Hepatocyte (in vitro differentiated cells): Measurements from ENCODE around the gene PTPRN2. TPM values are rescaled to one million over a fixed set of nuclear protein-coding genes. Genes with fewer than 3 reads are reported as not detected.
"Not testable (repeated sequence)": the region's sequence is repeated elsewhere in the genome, so short reads cannot be mapped to it uniquely, and the experiment has no call there.

Experiments
- DNase-seq: peaks from one replicate; pipeline ENCODE4 v3.0.0-alpha.2; 2016; ENCODE audit warnings: low spot score
- H2AFZ ChIP-seq: fragments of 200-600 bp; sonication (generic); 2 replicates; pipeline ENCODE4 v1.6.0; 2016; ENCODE audit warnings: antibody characterized with exemption, mild to moderate bottlenecking
- H3K27ac ChIP-seq: fragments of 200-600 bp; sonication (generic); 2 replicates; pipeline ENCODE4 v1.5.1; 2016; ENCODE audit warnings: mild to moderate bottlenecking
- H3K27me3 ChIP-seq: fragments of 200-600 bp; sonication (generic); 2 replicates; pipeline ENCODE4 v1.6.1; 2016
- H3K36me3 ChIP-seq: fragments of 200-600 bp; sonication (generic); replicated peaks from 2 replicates; pipeline ENCODE4 v1.5.1; 2016; ENCODE audit warnings: low read depth; ENCODE audit not compliant: insufficient read depth
- H3K4me1 ChIP-seq: fragments of 200-600 bp; sonication (generic); 2 replicates; pipeline ENCODE4 v1.5.1; 2016; ENCODE audit warnings: mild to moderate bottlenecking, moderate library complexity; ENCODE audit not compliant: insufficient read depth
- H3K4me2 ChIP-seq: fragments of 200-600 bp; sonication (generic); 2 replicates; pipeline ENCODE4 v1.6.0; 2016
- H3K4me3 ChIP-seq: fragments of 200-600 bp; sonication (generic); 2 replicates; pipeline ENCODE4 v1.5.1; 2016; ENCODE audit warnings: mild to moderate bottlenecking
- H3K79me2 ChIP-seq: fragments of 200-600 bp; sonication (generic); 2 replicates; pipeline ENCODE4 v1.6.0; 2017; ENCODE audit warnings: mild to moderate bottlenecking
- H3K9me2 ChIP-seq: fragments of 200-600 bp; sonication (generic); replicated peaks from 2 replicates; pipeline ENCODE4 v1.6.0; 2017; ENCODE audit warnings: mild to moderate bottlenecking; ENCODE audit not compliant: insufficient read depth
- H3K9me3 ChIP-seq: fragments of 200-600 bp; sonication (generic); 2 replicates; pipeline ENCODE4 v1.5.1; 2016; ENCODE audit warnings: low read depth, mild to moderate bottlenecking
- H4K20me1 ChIP-seq: fragments of 200-600 bp; sonication (generic); 2 replicates; pipeline ENCODE4 v1.6.0; 2016; ENCODE audit warnings: mild to moderate bottlenecking; ENCODE audit not compliant: insufficient read depth, poor library complexity, severe bottlenecking
- CTCF ChIP-seq: fragments of 200-600 bp; sonication (generic); IDR thresholded peaks from 2 replicates; pipeline ENCODE4 v1.5.1; 2016; ENCODE audit warnings: antibody characterized with exemption, mild to moderate bottlenecking; ENCODE audit not compliant: poor library complexity
- EZH2 ChIP-seq: fragments of 200-600 bp; sonication (generic); IDR thresholded peaks from 2 replicates; pipeline ENCODE4 v1.6.1; 2016; ENCODE audit warnings: antibody characterized with exemption, mild to moderate bottlenecking, borderline replicate concordance
- EZH2phosphoT487 ChIP-seq: fragments of 200-600 bp; sonication (generic); IDR thresholded peaks from one replicate; pipeline ENCODE4 v1.6.1; 2018; ENCODE audit warnings: antibody characterized with exemption, mild to moderate bottlenecking, low read depth, moderate library complexity; ENCODE audit not compliant: unreplicated experiment, severe bottlenecking
- WGBS: methylation state at CpG from one replicate; pipeline ENCODE4 v1.1.6; 2016; ENCODE audit warnings: low lambda C conversion rate; ENCODE audit errors: missing lambda C conversion rate; 5-methylcytosine and 5-hydroxymethylcytosine counted together
- polyA plus RNA-seq: library from polyadenylated mRNA; unstranded; fragments of >200 nt; fragmentation: Nextera tagmentation; extraction: Ambion mirVana; gene quantifications from 2 replicates; pipeline ENCODE4 v1.2.1, GENCODE V29; 2016
- total RNA-seq: library from RNA; depleted of rRNA; stranded (reverse); fragments of >200 nt; gene quantifications from 2 replicates; pipeline ENCODE4 v1.2.3, GENCODE V29; 2014

Gene PTPRN2
- total and polyA plus RNA-seq, 2 experiments from 2014 or later, result 2.1 to 3.3 TPM

- no peak overlapping the region for H3K4me3 ChIP-seq
- no peak overlapping the region for H3K27ac ChIP-seq
- H2AFZ ChIP-seq, result no peak overlapping the region
- WGBS, result 86% methylated on average over 7 of the region's 7 CpGs
- H3K9me3 ChIP-seq, result no peaks in the 10 kb centered on the region
- no peaks in the 10 kb centered on the region for H3K79me2 ChIP-seq
- H3K9me2 ChIP-seq, result no peaks in the 10 kb centered on the region
- no peaks in the 10 kb centered on the region for H3K27me3 ChIP-seq
- H3K4me2 ChIP-seq, result no peak overlapping the region
- H3K4me1 ChIP-seq, result no peaks in the 10 kb centered on the region
- H4K20me1 ChIP-seq, result no peaks in the 10 kb centered on the region
- H3K36me3 ChIP-seq, result no peaks in the 10 kb centered on the region
- TF ChIP-seq EZH2 (no peak), CTCF (no peak), EZH2phosphoT487 (no peak)
- DNase-seq, result no peak
These were observed 50.1 kb downstream of the PTPRN2 start for GRCh38 chr7:158537516-158537882.

- WGBS, result 69% methylated on average over 13 of the region's 13 CpGs
- no peaks in the 10 kb centered on the region for H3K9me2 ChIP-seq
- no peaks in the 10 kb centered on the region for H4K20me1 ChIP-seq
- no peaks in the 10 kb centered on the region for H3K79me2 ChIP-seq
- TF ChIP-seq CTCF, result no peak
- TF ChIP-seq EZH2phosphoT487, result no peak
- no peak for TF ChIP-seq EZH2
- no peak for DNase-seq
- no peaks in the 10 kb centered on the region for H3K27me3 ChIP-seq
- H2AFZ ChIP-seq, result no peak overlapping the region
- H3K9me3 ChIP-seq, result no peaks in the 10 kb centered on the region
- no peak overlapping the region for H3K4me2 ChIP-seq
- no peaks in the 10 kb centered on the region for H3K36me3 ChIP-seq
- no peaks in the 10 kb centered on the region for H3K4me1 ChIP-seq
- H3K27ac ChIP-seq, result no peak overlapping the region
- no peak overlapping the region for H3K4me3 ChIP-seq
These were observed 50.6 kb downstream of the PTPRN2 start for GRCh38 chr7:158536871-158537515.

- no peak for DNase-seq
- H4K20me1 ChIP-seq, result no peaks in the 10 kb centered on the region
- H2AFZ ChIP-seq, result no peak overlapping the region
- H3K27ac ChIP-seq, result no peak overlapping the region
- TF ChIP-seq EZH2phosphoT487, result no peak
- TF ChIP-seq EZH2, result no peak
- TF ChIP-seq CTCF, result no peak
- H3K9me3 ChIP-seq, result no peaks in the 10 kb centered on the region
- H3K27me3 ChIP-seq, result no peaks in the 10 kb centered on the region
- no peaks in the 10 kb centered on the region for H3K9me2 ChIP-seq
- no peak overlapping the region for H3K4me3 ChIP-seq
- H3K4me2 ChIP-seq, result no peak overlapping the region
- H3K4me1 ChIP-seq, result no peaks in the 10 kb centered on the region
- H3K36me3 ChIP-seq, result no peaks in the 10 kb centered on the region
- 81% methylated on average over 4 of the region's 4 CpGs for WGBS
- H3K79me2 ChIP-seq, result no peaks in the 10 kb centered on the region
These were observed 52.5 kb downstream of the PTPRN2 start for GRCh38 chr7:158535079-158535478.

- H3K27ac ChIP-seq, result no peak overlapping the region
- no peak overlapping the region for H2AFZ ChIP-seq
- no peaks in the 10 kb centered on the region for H4K20me1 ChIP-seq
- H3K4me1 ChIP-seq, result no peaks in the 10 kb centered on the region
- WGBS, result 75% methylated on average over 8 of the region's 16 CpGs
- no peaks in the 10 kb centered on the region for H3K27me3 ChIP-seq
- no peaks in the 10 kb centered on the region for H3K9me2 ChIP-seq
- H3K4me2 ChIP-seq, result no peak overlapping the region
- DNase-seq, result no peak
- no peaks in the 10 kb centered on the region for H3K79me2 ChIP-seq
- H3K9me3 ChIP-seq, result no peaks in the 10 kb centered on the region
- H3K36me3 ChIP-seq, result no peaks in the 10 kb centered on the region
- no peak for TF ChIP-seq EZH2
- H3K4me3 ChIP-seq, result no peak overlapping the region
These were observed 53.0 kb downstream of the PTPRN2 start for GRCh38 chr7:158534598-158534997.

GRCh38 chr7:158534134-158534515, 53.5 kb downstream of the PTPRN2 start:
- not testable (repeated sequence) for DNase-seq, H3K36me3 ChIP-seq, H3K27me3 ChIP-seq, H3K4me2 ChIP-seq, H3K4me1 ChIP-seq, H4K20me1 ChIP-seq, H3K79me2 ChIP-seq, H3K9me3 ChIP-seq, H3K9me2 ChIP-seq, H3K27ac ChIP-seq, H2AFZ ChIP-seq, H3K4me3 ChIP-seq
- 88% methylated on average over 7 of the region's 12 CpGs for WGBS
